ENCODE measurements around the gene TSHZ1.
A peak's percentile ranks its signal among the peaks of the same experiment; 100 is the strongest.

The TSHZ1 gene

GRCh38 chr18:75208155-75208835 lies 2.3 kb upstream of the TSHZ1 start:
- DNase-seq: peak; percentile 36

GRCh38 chr18:75208836-75209128 lies 1.8 kb upstream of the TSHZ1 start:
- DNase-seq: peak; percentile 35

GRCh38 chr18:75209129-75209950 lies 1.3 kb upstream of the TSHZ1 start, which contains the start of gene PTGR3:
PTGR3 (minus strand) TSS chr18:75209139; CDS start chr18:75209058, 81 bp downstream.
- DNase-seq: peak; percentile 66

GRCh38 chr18:75209951-75210258 lies 692 bp upstream of the TSHZ1 start:
- DNase-seq: peak; percentile 69

GRCh38 chr18:75211002-75211621 lies 515 bp downstream of the TSHZ1 start:
- peak; percentile 31 for DNase-seq

- DNase-seq: no peak
Measured at GRCh38 chr18:75211626-75211952, 992 bp downstream of the TSHZ1 start.

GRCh38 chr18:75211953-75212750 lies 1.6 kb downstream of the TSHZ1 start:
- peak; percentile 21 for DNase-seq

- DNase-seq: no peak
Measured at GRCh38 chr18:75212751-75213090, 2.1 kb downstream of the TSHZ1 start.

GRCh38 chr18:75213611-75214331 lies 3.2 kb downstream of the TSHZ1 start:
- no peak for DNase-seq

- no peak for DNase-seq
Measured at GRCh38 chr18:75214332-75214690, 3.7 kb downstream of the TSHZ1 start.

- DNase-seq: no peak
Measured at GRCh38 chr18:75214766-75215510, 4.3 kb downstream of the TSHZ1 start.

- DNase-seq: no peak
Measured at GRCh38 chr18:75215663-75216062, 5.1 kb downstream of the TSHZ1 start.

- DNase-seq: no peak
Measured at GRCh38 chr18:75216212-75216910, 5.8 kb downstream of the TSHZ1 start.

- DNase-seq: no peak
Measured at GRCh38 chr18:75216911-75217689, 6.5 kb downstream of the TSHZ1 start.

GRCh38 chr18:75218065-75218923 lies 7.7 kb downstream of the TSHZ1 start:
- DNase-seq: no peak

- no peak for DNase-seq
Measured at GRCh38 chr18:75219745-75220375, 9.3 kb downstream of the TSHZ1 start.

- DNase-seq: no peak
Measured at GRCh38 chr18:75220551-75221355, 10.2 kb downstream of the TSHZ1 start.

- no peak for DNase-seq
Measured at GRCh38 chr18:75221397-75221796, 10.8 kb downstream of the TSHZ1 start.

Measured in DMS79 treated with DMSO at 0.1 percent for 48 hours (cell line).